ENCODE measurements around the gene DAB1.

DAB1 gene

GRCh38 chr1:57060451-57060850, 363.4 kb downstream of the DAB1 start:
- no peak for DNase-seq

- no peak for DNase-seq
Observed at GRCh38 chr1:57058652-57059501, 365.0 kb downstream of the DAB1 start.

GRCh38 chr1:57048856-57049255, 375.0 kb downstream of the DAB1 start:
- DNase-seq, result no peak

GRCh38 chr1:57046462-57046861, 377.4 kb downstream of the DAB1 start:
- no peak for DNase-seq

GRCh38 chr1:57041901-57042300, 382.0 kb downstream of the DAB1 start:
- no peak for DNase-seq

GRCh38 chr1:57040811-57041210, 383.0 kb downstream of the DAB1 start:
- no peak for DNase-seq

GRCh38 chr1:57036641-57037579, 386.9 kb downstream of the DAB1 start:
- no peak for DNase-seq

GRCh38 chr1:57034713-57035112, 389.1 kb downstream of the DAB1 start:
- no peak for DNase-seq

GRCh38 chr1:57033222-57034001, 390.4 kb downstream of the DAB1 start:
- DNase-seq, result no peak

- no peak for DNase-seq
Observed at GRCh38 chr1:57026624-57027354, 397.1 kb downstream of the DAB1 start.

GRCh38 chr1:57024855-57025254, 399.0 kb downstream of the DAB1 start:
- no peak for DNase-seq

- DNase-seq, result no peak
Observed at GRCh38 chr1:57024428-57024827, 399.4 kb downstream of the DAB1 start.

- DNase-seq, result no peak
Observed at GRCh38 chr1:57020216-57020615, 403.6 kb downstream of the DAB1 start.

GRCh38 chr1:57019236-57019839, 404.5 kb downstream of the DAB1 start:
- DNase-seq, result no peak

GRCh38 chr1:57018119-57018518, 405.7 kb downstream of the DAB1 start:
- DNase-seq, result no peak

- DNase-seq, result peak; percentile 17
Observed at GRCh38 chr1:57017717-57018116, 406.1 kb downstream of the DAB1 start.

- DNase-seq, result no peak
Observed at GRCh38 chr1:57017200-57017599, 406.7 kb downstream of the DAB1 start.

GRCh38 chr1:57015071-57015470, 408.8 kb downstream of the DAB1 start:
- DNase-seq, result no peak

- DNase-seq, result no peak
Observed at GRCh38 chr1:57013522-57013921, 410.3 kb downstream of the DAB1 start.

GRCh38 chr1:57012315-57012714, 411.5 kb downstream of the DAB1 start:
- no peak for DNase-seq

- DNase-seq, result no peak
Observed at GRCh38 chr1:57010511-57010910, 413.3 kb downstream of the DAB1 start.

- no peak for DNase-seq
Observed at GRCh38 chr1:57007948-57008347, 415.9 kb downstream of the DAB1 start.

All from hematopoietic multipotent progenitor cell treated with erythropoietin and hydrocortisone succinate and interleukin-3 and kit ligand, for 6 days (in vitro differentiated cells).